Measurements from ENCODE around the gene QSOX2.
A peak's percentile ranks its signal among the peaks of the same experiment; 100 is the strongest.

Gene QSOX2

DNA sequence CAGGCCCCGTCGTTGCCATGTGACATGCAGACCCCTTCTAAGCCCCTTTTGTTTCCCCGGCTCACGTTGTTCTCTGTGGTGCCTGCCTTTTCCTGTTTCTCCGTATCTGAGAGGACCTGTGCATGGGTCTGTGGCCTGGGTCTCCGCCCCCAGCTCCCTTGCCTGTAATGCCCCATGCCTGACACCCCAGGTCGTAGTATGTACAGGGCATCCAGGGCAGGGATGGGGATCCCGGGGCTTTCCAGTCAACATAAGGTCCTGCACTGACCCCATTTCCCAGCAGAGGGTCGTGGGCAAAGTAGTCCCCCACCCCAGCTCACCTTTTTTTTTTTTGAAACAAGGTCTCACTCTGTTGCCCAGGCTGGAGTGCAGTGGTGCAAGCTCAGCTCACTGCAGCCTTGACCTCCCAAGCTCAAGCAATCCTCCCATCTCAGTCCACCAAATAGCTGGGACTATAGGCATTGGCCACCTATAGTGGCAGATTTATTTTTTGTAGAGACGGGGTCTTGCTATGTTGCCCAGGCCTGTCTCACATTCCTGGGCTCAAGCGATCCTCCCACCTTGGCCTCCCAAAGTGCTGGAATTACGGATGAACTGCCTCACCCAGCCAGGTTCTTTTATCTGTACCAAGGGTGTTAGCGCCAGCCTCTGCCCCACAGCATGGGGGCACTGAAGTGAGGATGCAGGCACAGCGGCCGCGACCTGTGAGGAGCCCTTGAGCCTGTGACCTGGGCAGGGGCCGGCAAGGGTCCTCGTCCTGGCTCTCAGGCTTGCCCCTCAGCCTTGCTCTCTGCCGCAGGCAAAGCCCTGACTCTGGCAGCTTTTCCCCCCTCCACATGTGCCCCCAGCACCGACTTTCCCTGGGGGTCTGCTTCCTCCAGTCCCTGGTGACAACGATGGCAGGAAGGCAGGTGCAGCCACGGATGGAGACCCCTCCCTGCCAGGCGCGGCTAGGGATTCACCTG, 19.1 kb upstream of the QSOX2 start:
- DNase-seq, result no peak

DNA sequence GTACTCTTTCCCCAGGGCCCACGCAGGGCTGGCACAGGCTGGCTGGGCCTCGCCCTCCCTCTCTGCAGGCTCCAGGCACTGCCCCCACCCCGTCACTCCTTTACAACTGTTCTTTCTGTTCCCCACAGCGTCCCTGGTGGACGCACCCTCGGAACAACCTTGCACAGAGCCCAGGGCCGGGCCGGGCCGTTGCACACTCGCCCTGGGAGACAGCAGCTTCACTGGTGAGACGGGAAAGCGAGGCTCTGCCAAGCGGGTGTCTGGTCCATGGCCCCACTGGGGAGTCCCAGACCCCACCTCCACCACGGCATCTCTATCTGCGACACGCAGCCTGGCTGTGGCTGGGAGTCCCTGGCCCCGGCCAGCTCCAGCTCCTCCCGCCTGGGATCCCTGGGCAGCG, 18.4 kb upstream of the QSOX2 start:
- DNase-seq, result no peak

DNA sequence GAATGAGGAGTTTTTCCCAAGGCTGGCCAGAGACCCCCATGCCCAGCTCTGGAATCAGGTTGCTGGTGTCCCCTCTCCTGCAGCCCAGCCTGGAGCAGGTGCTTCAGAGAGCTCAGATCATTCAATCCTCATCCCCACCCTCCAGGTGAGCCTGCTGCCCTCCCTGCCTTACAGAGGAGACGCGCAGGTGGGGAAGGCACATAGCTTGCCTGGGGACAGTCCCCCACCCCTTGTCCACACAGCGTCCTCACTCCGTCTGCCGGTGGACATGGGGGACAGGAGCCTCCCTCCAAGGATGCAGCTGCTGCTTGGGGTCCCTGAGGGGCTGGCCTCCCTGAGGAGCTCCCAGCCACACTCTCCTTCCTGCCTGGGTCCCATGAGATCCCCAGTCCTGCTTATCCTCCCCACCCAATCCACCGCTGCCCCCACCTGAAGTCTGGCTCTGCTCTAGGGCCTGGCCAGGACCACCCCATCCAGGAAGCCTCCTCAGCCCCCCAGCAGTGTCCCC, 17.1 kb upstream of the QSOX2 start:
- no peak for DNase-seq

DNA sequence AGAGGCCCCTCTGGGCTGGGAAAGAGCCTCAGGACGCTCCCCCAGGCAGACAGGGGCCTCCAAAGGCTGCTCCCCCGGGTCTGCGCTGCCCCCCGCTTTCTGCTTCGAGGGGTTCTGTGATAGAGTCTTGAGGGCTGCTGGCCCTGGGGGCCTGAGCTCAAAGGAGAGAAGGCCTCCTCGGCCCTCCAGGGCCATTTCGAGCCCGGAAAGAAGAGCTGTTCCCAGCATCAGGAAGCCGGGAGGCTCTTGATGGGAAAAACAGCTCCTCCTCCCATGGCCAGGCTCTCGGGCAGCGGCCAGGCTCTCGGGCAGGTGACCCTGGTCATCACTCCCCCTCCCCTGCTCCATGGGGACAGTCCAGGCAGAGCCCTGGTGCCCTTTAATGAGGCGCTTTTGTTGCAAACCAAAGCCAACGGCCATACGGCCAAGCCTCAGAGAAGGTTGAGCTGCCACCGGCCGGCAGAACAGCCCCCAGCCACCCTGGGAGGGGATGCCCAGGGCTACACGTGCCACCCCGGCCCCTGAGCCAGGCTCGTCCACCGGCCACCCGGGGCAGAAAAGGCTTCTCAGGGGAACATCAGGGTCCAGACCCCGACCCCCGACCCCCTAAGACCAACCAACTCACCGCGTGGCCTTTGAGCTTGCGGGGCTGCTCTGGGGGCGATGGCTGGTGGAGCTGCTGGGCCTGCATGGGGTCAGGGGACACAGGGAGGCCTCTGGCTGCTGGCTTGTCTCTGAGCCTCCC, 16.2 kb upstream of the QSOX2 start:
- no peak for DNase-seq

DNA sequence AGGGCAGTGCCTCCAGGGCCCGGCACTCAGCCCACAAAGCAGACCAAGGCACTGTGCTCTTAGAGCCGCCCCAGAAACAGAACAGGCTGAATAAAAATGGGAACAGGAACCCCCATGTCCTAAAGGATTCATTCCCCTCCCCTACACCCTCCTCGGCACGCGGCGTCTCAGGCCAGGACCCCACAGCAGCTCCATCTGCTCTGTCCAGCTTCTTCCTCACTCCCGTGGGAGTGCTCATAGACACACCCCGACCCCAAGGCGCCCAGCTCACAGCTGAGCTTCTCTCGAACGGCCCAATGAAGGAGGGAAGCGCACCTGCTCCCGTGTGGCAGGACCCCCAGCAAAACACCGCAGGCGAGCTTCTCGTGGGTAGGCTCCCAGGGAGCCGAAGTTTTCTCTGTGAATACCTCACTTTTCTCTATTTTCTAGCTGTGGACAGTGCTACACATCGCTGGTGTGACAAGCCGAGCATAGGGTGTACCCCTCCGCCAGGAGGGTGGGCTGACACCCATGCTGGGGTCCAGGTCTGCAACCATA, 15.4 kb upstream of the QSOX2 start:
- no peak for DNase-seq

DNA sequence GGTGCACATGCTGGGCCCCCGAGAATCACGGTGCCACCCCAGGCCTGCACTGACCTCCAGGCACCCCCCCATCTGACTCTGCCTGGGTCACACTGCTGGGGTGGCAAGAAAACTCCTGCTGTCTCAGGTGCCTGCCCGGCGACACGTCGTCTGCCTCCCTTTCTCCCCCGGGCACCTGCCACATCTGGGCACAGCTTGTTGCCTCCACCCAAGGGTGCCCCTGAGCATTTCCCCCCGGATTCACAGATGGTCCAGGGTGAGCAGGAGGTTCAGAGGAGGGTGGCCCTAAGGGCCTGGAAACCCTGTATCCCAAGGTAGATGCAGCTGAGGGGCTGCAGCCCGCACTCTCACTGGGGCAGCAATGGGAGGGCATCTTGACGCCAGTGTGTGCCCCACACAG, 14.9 kb upstream of the QSOX2 start:
- DNase-seq, result no peak

DNA sequence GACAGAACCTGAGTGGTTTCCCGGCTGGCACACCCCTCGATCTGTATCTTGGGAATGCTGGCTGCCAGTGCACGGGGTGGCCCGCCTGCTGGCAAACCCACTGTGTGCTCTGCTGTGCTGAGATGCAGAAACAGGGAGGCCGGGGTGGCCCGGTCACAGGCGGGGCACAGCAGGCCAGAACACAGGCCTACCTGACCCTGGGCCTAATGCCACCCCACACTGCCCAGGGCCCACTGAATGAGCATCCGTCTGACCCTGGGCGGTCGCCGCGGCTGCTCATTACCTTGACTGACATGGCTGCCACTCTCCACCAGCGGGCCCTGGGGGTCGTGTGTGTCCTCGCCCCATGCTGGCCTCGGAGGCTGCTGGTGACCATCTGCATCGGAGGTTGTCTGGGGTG, 14.2 kb upstream of the QSOX2 start:
- no peak for DNase-seq

DNA sequence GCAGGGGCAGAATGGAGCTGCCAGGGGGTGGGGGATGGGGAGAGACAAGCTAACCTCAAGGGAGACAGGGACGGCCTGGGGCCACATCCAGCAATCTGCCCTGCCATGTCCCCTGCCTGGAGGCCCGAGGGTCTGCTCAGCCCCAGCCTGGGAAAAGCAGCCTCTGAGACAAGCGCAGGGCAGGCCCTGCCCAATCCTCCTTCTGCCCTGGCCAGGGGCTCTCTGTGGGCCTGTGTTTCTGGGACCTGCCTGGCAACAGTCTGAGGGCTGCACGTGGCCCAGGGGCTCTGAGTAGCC, 13.9 kb upstream of the QSOX2 start:
- no peak for DNase-seq

DNA sequence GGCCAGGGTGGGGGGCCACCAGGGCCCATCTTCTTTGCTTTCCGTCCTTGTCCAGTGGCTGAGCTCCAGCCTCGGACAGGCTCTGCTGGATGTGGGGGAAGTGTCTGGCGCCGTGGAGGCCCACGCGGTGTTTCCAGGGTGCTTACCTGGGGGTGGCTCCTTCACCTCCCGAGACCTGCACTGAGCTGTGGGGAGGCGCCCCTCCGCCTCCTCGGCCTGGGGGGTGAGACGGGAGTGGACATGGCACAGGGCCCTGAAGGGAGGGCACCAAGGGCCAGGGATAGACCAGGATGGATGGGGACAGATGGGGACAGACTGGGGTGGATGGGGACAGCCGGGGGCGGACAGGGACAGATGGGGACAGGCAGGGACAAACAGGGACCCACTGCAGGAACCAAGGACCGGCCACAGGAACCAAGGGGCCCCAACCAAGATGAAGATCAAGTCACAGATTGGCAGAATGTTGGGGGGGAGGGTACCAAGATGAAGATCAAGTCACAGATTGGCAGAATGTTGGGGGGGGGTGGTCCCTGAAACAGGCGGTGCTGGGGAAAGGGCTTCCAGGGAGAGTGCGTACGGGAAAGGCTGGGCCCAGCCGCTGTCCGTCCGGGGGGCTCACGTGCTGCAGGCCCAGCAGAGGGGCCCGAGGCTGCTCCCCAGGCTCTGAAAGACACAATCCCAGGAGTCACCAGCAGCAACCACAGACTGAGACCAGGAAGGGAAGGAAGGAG, 13.3 kb upstream of the QSOX2 start:
- DNase-seq, result no peak

DNA sequence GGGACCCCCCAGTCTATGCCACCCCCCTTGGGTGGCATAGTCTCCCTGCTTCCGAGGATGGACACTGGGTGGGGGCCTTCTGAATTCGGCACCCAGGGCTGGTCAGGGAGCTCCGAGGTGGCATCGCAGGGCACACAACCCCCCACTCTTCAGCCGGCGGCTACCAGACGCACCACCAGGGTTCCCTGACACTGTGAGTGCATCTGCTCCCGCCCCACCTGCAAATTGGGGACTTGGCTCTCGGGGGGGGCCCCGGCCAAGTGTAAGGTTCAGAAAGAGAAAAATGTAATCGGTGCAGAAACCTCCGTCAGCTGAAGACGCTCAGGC, 12.7 kb upstream of the QSOX2 start:
- no peak for DNase-seq

DNA sequence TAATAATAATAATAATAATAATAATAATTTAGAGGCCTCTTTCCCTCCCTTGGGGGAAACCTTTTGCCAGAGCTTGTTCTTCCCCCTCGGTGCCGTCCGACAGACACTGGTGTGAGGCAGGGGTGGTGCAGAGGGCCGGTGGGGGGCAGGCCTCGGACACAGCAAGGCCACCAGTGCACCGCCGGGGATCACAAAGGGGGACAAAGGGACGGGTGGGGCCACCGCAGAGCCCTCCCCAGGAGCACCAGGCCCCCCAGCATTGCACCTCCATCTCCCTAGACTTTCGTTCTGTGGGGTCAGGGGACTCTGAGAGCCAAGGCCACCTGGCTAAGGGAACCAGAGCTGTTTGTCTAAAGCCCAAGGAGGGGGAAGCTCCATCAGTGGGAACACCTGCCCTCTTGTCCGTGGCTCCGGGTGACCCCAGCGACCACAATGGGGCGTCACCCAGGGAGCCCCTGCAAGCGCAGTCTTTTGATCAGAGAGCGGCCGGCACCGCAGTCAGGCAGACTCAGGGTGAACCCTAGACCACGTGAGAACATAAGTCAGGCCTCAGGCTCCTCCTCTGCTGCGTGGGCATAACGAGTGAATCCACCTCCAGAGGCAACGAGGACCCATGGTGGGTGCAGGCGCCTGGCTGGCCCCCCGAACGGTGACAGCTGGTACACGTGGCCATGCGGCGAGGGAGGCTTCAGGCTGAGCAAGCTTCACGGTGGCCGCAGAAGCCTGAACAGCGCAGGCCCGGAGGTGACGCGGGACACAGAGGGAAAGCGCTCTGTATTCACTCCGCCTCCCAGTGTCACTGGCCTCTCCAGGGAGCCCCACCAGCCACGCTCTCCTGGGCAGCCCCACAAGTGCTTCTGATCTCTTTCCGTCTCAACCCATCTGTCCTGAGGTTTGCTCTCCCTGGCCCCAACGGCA, 12.0 kb upstream of the QSOX2 start:
- DNase-seq, result no peak

DNA sequence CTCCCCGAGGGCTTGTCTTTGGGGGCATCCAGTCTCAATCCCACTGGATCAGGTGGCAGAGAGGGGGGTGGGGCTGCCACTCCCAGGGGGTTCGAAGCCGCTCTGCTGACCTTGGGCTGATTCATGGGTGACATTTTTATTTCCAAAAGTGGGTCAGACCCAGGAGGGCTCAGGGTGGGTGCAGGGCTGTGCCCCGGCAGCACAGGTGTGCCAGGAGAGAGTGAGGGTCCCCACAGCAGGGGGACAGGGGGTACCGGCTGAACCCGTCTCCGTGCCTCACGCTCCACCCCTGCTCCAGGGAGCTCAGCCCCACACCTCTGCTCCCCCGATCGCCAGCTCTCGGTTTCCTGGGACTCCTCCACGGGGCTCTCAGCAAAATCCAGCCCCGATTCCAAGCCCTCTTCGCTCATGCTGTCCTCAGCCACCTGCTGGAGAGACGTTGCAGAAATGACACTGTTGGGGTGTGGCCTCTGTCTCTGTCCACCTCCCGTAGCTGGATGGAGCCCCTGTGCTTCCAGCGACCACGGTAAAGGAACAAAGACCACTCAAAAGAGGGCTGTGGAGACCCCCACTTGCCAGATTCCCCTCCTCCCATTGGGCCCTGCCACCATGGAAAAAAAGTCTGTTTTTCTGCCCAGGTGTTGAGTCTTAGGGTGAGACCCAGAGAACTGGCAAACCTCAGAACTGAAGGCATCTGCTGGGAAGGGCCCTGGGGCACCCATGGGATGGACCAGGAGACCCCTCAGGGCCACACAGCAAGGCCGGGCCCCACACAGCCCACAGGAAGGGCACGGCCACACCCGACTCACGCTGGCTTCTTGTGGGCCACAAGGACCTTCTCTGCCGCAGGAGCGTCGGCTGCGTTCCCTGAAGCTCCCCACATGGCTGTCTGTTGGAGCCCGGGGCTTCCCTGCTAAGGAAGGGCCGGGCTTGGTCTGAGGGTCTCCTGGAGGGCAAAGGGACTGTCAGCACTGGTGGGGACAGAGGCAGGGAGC, 10.6 kb upstream of the QSOX2 start:
- DNase-seq, result peak; percentile 9

DNA sequence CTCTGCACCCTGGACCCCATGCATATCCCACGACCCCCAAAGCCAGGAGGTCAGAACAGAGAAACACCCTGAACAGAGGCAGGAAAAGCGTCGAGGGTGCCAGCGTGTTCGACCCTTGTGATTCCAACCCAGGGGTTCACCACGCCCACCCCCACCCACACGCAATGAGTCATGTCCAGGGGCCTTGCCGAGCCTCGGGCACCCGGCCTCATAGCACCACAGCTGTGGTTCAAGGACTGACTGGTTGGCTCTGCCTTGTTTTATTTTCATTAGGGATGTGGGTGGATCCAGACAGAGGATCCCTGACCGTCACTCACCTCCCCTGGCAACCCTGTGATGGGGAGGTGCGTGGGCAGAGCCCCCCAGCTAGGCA, 9.5 kb upstream of the QSOX2 start:
- no peak for DNase-seq

DNA sequence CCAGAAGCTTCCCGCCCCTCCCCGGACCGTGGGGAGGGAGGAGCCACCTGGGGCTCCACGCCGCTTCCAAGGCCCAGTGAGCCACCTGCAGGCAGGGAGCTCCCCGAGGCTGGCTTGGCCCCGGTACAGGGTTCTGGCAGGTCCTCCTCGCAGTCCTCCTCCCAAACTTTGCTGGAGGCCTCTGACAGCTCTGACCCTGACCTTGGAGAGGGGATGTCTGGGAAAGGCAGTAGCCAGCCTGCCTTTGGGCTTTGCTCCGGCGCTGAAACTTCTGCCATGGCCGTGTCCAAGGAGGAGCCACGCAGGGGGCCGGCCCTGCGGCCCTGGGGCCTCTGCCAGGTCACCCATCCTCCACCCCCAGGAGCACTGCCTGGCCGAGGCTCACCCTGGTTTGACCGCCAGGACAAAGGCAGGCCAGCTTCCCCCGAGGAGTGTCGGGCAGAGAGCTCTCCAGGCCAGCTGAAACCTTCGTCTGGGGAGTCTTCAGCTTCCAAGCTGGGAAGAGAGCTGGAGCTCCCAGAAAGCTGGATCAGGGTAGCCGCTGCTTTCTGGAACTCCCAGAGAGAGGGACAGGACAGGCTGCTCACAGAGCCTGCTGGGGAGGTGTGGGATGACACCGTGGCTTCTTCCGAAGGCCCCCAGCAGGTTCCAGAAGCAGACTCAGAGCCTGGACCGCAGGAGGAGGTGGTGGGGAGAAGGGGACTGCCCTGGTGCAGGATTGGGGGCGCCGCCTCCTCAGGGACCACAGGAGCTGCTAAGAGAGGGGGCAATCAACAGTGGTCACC, 9.0 kb upstream of the QSOX2 start:
- no peak for DNase-seq

DNA sequence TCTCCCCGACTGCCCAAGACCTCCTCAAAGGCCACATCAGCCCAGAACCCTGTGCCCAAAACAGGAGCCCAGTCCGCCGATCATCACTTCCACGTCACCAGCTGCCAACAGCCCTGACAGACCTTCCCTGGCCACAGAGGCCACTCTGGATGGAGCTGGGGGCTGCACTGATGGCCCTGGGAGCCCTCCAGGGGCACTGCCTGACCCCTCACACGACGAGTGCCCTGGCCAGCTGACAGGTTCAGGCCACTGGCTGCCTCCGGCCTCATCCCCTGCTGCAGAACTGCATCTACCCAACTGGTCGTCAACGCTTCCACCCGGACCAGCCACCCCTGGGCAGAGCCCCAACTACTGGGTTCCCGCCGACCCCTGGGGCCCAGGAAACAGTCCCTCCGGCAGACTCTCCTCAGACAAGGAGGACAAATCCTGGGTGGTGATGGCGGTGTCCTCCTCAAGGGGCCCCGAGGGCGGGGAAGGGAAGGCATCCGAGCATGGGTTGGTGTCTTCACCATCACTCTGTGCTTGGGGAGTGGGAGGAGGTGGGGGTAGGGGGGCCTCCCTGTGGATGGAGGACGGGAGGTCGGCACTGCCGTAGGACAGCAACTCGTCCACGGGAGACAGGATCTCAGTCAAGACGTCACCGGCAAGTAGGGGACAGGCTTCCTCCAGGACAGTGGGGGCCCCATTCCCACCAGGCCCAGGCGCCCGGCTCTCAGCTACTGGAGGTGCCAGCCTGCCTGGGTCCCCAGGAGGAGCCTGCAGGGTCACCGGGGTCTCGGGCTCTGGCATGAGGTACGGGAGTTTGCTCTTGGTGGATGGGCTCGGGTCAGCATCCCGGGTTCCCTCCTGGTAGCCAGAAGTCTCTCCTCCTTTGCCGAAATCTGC, 7.9 kb upstream of the QSOX2 start:
- DNase-seq, result no peak

DNA sequence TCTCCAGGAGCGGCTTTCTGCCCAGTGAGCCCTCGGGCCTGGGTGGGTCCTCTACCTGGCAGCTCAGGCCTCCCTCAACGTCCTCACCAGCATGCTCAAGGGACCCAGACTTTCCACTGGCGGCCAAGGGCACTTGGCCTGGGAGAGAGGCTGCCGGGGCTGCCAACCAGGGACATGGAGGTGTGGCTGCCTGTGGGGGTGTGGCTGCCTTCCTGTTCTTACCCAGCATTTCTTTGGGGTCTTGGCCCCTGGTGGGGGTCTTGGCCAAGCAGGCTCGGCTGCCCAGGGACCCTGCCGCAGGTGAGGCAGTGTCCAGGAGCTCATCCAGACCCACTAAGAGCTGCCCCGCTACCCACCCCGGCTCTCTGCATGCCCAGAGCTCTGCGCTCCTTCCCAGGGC, 7.2 kb upstream of the QSOX2 start:
- DNase-seq, result no peak

DNA sequence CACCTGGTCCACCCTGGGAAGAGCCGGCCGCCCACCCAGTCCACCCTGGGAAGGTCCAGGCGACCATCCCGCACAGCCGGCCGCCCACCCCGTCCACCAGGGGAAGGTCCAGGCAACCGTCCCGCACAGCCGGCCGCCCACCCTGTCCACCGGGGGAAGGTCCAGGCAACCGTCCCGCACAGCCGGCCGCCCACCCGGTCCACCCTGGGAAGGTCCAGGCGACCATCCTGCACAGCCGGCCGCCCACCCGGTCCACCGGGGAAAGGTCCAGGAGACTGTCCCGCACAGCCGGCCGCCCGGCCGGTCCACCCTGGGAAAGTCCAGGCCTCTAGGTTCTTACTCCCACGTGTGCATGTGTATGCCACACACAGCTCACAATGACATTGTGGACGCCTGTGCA, 6.7 kb upstream of the QSOX2 start:
- no peak for DNase-seq

DNA sequence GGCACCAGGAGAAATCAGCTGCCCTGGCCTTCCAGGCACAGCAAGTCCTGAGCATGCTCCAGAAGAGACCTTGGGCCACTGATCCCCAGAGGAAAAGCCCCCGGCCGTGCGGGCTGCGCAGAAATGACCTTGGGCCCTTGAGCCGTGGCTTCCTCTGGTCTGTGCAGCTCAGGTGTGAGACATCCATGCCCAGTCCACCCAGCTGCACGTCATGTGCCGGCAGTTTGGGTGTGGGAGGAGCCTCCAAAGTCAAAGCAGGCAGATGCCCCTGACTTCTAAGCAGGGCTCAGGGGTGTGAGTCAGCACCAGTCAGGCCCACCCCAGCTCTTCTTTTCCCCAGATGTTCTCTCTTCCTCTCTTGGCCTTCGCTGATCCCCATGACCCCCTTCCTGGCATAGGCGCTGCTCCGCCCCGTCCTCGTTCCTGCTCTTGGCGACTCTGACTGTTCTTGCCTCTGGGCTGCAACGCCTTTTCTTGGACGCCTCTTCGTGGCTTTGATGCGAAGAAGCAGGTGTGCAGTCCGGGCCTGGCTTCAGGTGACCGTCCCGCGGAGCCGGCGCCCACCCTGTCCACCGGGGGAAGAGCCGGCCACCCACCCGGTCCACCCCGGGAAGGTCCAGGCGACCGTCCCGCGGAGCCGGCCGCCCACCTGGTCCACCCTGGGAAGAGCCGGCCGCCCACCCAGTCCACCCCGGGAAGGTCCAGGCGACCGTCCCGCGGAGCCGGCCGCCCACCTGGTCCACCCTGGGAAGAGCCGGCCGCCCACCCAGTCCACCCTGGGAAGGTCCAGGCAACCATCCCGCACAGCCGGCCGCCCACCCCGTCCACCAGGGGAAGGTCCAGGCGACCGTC, 5.9 kb upstream of the QSOX2 start:
- no peak for DNase-seq

Measured in NCI-H146 (cell line).